A673 (cell line): ENCODE data around the gene KCNAB2. TPM values are rescaled to one million over a fixed set of nuclear protein-coding genes. Genes with fewer than 3 reads are reported as not detected.

Source experiments
- BruUV-seq: library from RNA; stranded (reverse); fragments of 400-500 nt; replicated peaks from 2 replicates; lab custom pipeline; 2021; lab: Mats Ljungman, UMichigan
- CTCF ChIA-PET: fragments of 300-600 bp; sonication (Branson Sonifier 250); formaldehyde crosslinking; loops from one replicate; lab custom pipeline; 2022; ENCODE audit warnings: antibody characterized with exemption; lab: Charles Lee
- POLR2A ChIA-PET: fragments of 300-600 bp; sonication (Branson Sonifier 250); formaldehyde crosslinking; loops from one replicate; lab custom pipeline; 2022; ENCODE audit warnings: antibody characterized with exemption; ENCODE audit not compliant: low non-redundant PET; lab: Charles Lee
- DNase-seq: peaks from one replicate; pipeline ENCODE4 v3.0.0-alpha.2; 2015; ENCODE audit warnings: low spot score
- H3K27ac ChIP-seq: fragments of 200-600 bp; sonication (generic); 2 replicates; pipeline ENCODE4 v1.5.1; 2016; ENCODE audit warnings: mixed run types, low read depth, mild to moderate bottlenecking, mixed read lengths, antibody characterized with exemption, low read length; ENCODE audit not compliant: poor library complexity, severe bottlenecking
- H3K27me3 ChIP-seq: fragments of 200-600 bp; sonication (generic); replicated peaks from 2 replicates; pipeline ENCODE4 v1.6.1; 2017; ENCODE audit warnings: mixed run types, low read depth, mild to moderate bottlenecking, mixed read lengths, antibody characterized with exemption, low read length; ENCODE audit not compliant: insufficient read depth, poor library complexity
- H3K36me3 ChIP-seq: fragments of 200-600 bp; sonication (generic); 2 replicates; pipeline ENCODE4 v1.6.1; 2016; ENCODE audit warnings: mixed run types, mild to moderate bottlenecking, mixed read lengths, antibody characterized with exemption, low read length; ENCODE audit not compliant: insufficient read depth, poor library complexity, severe bottlenecking
- H3K4me1 ChIP-seq: fragments of 200-600 bp; sonication (generic); 2 replicates; pipeline ENCODE4 v1.6.1; 2017; ENCODE audit warnings: mixed run types, mild to moderate bottlenecking, mixed read lengths, antibody characterized with exemption, low read length; ENCODE audit not compliant: insufficient read depth, poor library complexity, severe bottlenecking
- H3K4me3 ChIP-seq: fragments of 200-600 bp; sonication (generic); 2 replicates; pipeline ENCODE4 v1.5.1; 2016; ENCODE audit warnings: low read depth, mixed run types, mild to moderate bottlenecking, mixed read lengths, low read length; ENCODE audit not compliant: poor library complexity, severe bottlenecking
- H3K9me3 ChIP-seq: fragments of 200-600 bp; sonication (generic); 2 replicates; pipeline ENCODE4 v1.6.1; 2016; ENCODE audit warnings: mixed run types, low read depth, mild to moderate bottlenecking, mixed read lengths, antibody characterized with exemption, low read length; ENCODE audit not compliant: poor library complexity, severe bottlenecking
- CTCF ChIP-seq: fragments of 300-800, 200-600 bp; sonication (generic); conservative IDR thresholded peaks from 2 replicates; pipeline ENCODE4 v1.5.1; 2017; ENCODE audit warnings: low read depth, mild to moderate bottlenecking, antibody characterized with exemption, low read length, moderate library complexity, mixed read lengths
- EZH2 ChIP-seq: fragments of 200-600 bp; sonication (generic); IDR thresholded peaks from 2 replicates; pipeline ENCODE4 v1.6.1; 2017; ENCODE audit warnings: borderline replicate concordance, low read depth, mild to moderate bottlenecking, mixed read lengths, antibody characterized with exemption, low read length; ENCODE audit not compliant: poor library complexity, severe bottlenecking
- intact Hi-C: fragments of 100-400 bp; cut with micrococcal nuclease; formaldehyde crosslinking; loops from one replicate; pipeline ENCODE4 v1.10.0; 2022; ENCODE audit not compliant: unreplicated experiment
- total RNA-seq: library from RNA; stranded (reverse); gene quantifications from 2 replicates; pipeline ENCODE4 v1.2.3, GENCODE V29; 2021

KCNAB2 gene
- total RNA-seq, 1 experiment from 2014 or later: 6.4 TPM

- DNase-seq: no peak
Measured at GRCh38 chr1:6045110-6045502, 582 bp upstream of the KCNAB2 start.

GRCh38 chr1:6046279-6046678 lies 591 bp downstream of the KCNAB2 start:
- H3K4me1 ChIP-seq: no peaks in the 10 kb centered on the region
- H3K27me3 ChIP-seq: no peaks in the 10 kb centered on the region
- intact Hi-C loops: no loop called here
- TF ChIP-seq EZH2 (no peak), CTCF (no peak)
- no TSS peak for BruUV-seq
- H3K4me3 ChIP-seq: no peak overlapping the region
- CTCF ChIA-PET: no interaction called here
- no peak for DNase-seq
- H3K9me3 ChIP-seq: no peaks in the 10 kb centered on the region
- H3K36me3 ChIP-seq: no peaks in the 10 kb centered on the region
- POLR2A ChIA-PET: no interaction called here
- no peak overlapping the region for H3K27ac ChIP-seq

More at GRCh38 chr1:6045110-6045502, 582 bp upstream of the KCNAB2 start:
- Histone ChIP-seq H3K9me3 (no peaks in the 10 kb centered on the region), H3K36me3 (no peaks in the 10 kb centered on the region), H3K4me1 (no peaks in the 10 kb centered on the region), H3K27me3 (no peaks in the 10 kb centered on the region), H3K27ac (no peak overlapping the region), H3K4me3 (no peak overlapping the region)
- no TSS peak for BruUV-seq
- intact Hi-C loops: no loop called here
- ChIA-PET CTCF (no interaction called here), POLR2A (no interaction called here)
- TF ChIP-seq CTCF (no peak), EZH2 (no peak)

GRCh38 chr1:6048179-6048867 lies 2.6 kb downstream of the KCNAB2 start:
- no peaks in the 10 kb centered on the region for H3K4me1 ChIP-seq
- ChIA-PET CTCF (no interaction called here), POLR2A (no interaction called here)
- BruUV-seq: no TSS peak
- H3K27ac ChIP-seq: no peak overlapping the region
- no peaks in the 10 kb centered on the region for H3K36me3 ChIP-seq
- no peak overlapping the region for H3K4me3 ChIP-seq
- no peak for DNase-seq
- H3K27me3 ChIP-seq: no peaks in the 10 kb centered on the region
- TF ChIP-seq EZH2 (no peak), CTCF (no peak)
- intact Hi-C loops: no loop called here
- H3K9me3 ChIP-seq: no peaks in the 10 kb centered on the region
